Fibroblast of peridontal ligament (primary cell): ENCODE measurements around the gene PRKCH.
"Not testable (repeated sequence)": the region's sequence is repeated elsewhere in the genome, so short reads cannot be mapped to it uniquely, and the experiment has no call there.

Source experiments
- DNase-seq: peaks from one replicate; pipeline ENCODE4 v3.0.0-alpha.2; 2010; ENCODE audit errors: extremely low read depth

PRKCH gene

GRCh38 chr14:61514927-61515326 is 193.5 kb downstream of the PRKCH start:
- no peak for DNase-seq

GRCh38 chr14:61515436-61516117 is 194.2 kb downstream of the PRKCH start:
- DNase-seq = no peak

- DNase-seq = no peak
These were observed 194.9 kb downstream of the PRKCH start for GRCh38 chr14:61516118-61516743.

- no peak for DNase-seq
These were observed 195.7 kb downstream of the PRKCH start for GRCh38 chr14:61516964-61517653.

- DNase-seq = no peak
These were observed 196.6 kb downstream of the PRKCH start for GRCh38 chr14:61517911-61518384.

- no peak for DNase-seq
These were observed 197.0 kb downstream of the PRKCH start for GRCh38 chr14:61518403-61518802.

- DNase-seq = no peak
These were observed 197.7 kb downstream of the PRKCH start for GRCh38 chr14:61519106-61519505.

- DNase-seq = no peak
These were observed 198.4 kb downstream of the PRKCH start for GRCh38 chr14:61519735-61520134.

- DNase-seq = peak; percentile 78
These were observed 199.2 kb downstream of the PRKCH start for GRCh38 chr14:61520576-61520975.

GRCh38 chr14:61521773-61522172 is 200.4 kb downstream of the PRKCH start:
- no peak for DNase-seq

GRCh38 chr14:61523751-61524150 is 202.4 kb downstream of the PRKCH start:
- DNase-seq = no peak

- peak; percentile 75 for DNase-seq
These were observed 202.9 kb downstream of the PRKCH start for GRCh38 chr14:61524211-61524806.

GRCh38 chr14:61524936-61525292 is 203.5 kb downstream of the PRKCH start:
- DNase-seq = no peak

GRCh38 chr14:61525293-61526011 is 204.1 kb downstream of the PRKCH start:
- DNase-seq = no peak

GRCh38 chr14:61526405-61527312 is 205.3 kb downstream of the PRKCH start:
- DNase-seq = no peak

GRCh38 chr14:61527325-61528100 is 206.1 kb downstream of the PRKCH start:
- peak; percentile 83 for DNase-seq

- peak; percentile 84 for DNase-seq
These were observed 207.2 kb downstream of the PRKCH start for GRCh38 chr14:61528591-61529021.

GRCh38 chr14:61529360-61529759 is 208.0 kb downstream of the PRKCH start:
- not testable (repeated sequence) for DNase-seq

- DNase-seq = no peak
These were observed 208.9 kb downstream of the PRKCH start for GRCh38 chr14:61530296-61530695.

- no peak for DNase-seq
These were observed 209.5 kb downstream of the PRKCH start for GRCh38 chr14:61530896-61531295.
